Posterior cingulate gyrus (tissue), 11 donors: ENCODE measurements around the gene ZBTB40.

Experiments used
- DNase-seq, 10 donors: peaks; one replicate each; pipeline versions ENCODE4 v3.0.0 to v3.0.0-alpha.2; 2020 to 2021; ENCODE audit warnings: mixed read lengths in 3 of 10
- intact Hi-C: fragments of 100-400 bp; cut with DNase I; formaldehyde crosslinking; loops from one replicate; pipeline ENCODE4 v1.15.1; 2023

ZBTB40 gene

DNA sequence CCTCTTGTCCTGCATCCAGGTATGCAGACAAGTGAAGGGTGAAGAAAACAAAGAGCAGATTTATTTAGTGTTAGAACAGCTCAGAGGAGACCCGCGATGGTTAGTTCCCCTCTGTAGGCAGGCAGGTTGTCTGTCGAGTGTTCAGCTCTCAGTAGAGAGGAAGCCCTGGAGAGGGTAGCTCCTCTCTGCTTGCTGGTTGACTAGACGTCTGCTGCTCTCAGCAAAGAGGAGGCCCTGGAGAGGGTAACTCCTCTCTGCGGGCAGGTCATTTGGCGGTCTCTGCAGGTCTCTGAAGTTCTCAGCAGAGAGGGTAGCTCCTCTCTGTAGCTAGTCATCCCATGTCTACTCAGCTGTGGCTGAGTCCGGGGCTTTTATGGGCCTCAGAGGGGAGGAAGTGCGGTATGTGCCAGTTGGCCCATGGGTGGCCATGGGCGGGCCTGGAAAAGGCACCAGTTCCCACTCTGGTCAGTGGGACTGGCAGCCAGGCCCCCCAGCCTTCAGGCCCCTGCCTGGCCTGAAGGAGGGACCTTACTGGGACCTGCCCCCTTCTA, 13.4 kb downstream of the ZBTB40 start:
- intact Hi-C loops = no loop called here
- no peak for DNase-seq

DNA sequence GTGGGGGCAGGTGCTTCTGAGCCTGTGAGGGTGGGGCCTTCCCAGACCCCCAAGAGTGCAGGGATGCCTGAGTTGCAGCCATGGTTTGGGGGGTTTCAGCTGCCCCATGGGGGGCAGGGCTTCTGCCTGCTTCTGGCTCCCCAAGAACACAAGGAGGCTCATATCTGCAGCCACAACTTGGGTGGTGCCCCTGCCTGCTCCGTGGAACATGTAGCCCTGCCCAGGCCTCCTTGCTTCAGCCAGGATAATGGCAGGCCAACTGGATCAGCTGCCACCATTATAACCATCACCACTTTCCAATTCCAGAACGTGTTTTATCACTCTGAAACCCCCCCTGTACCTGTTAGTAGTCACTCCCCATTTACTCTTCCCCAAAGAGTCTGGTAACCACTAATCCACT, 14.0 kb downstream of the ZBTB40 start:
- intact Hi-C loops = no loop called here
- no peak for DNase-seq

DNA sequence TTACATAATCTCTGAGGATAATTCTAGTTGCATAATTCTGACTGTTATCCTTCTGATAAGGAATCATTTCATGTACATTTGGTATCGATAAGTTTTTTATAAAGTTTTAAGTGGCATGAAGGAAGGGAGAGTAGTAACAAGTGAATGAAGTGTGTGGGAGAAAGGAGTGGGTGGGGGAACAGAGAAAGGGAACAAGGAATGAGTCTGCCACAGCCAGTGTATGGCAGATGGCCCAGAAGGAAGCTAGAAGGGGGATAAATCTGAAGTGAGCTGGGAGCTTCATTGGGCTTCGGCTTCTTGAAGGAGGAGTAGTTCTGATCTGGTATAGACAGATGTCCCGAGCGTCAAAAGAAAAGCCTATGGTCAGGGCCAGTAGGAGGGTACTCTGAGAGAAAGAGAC, 18.6 kb downstream of the ZBTB40 start:
- intact Hi-C loops = no loop called here
- peak in 2 of 10 donors; percentile 23 to 35 for DNase-seq

DNA sequence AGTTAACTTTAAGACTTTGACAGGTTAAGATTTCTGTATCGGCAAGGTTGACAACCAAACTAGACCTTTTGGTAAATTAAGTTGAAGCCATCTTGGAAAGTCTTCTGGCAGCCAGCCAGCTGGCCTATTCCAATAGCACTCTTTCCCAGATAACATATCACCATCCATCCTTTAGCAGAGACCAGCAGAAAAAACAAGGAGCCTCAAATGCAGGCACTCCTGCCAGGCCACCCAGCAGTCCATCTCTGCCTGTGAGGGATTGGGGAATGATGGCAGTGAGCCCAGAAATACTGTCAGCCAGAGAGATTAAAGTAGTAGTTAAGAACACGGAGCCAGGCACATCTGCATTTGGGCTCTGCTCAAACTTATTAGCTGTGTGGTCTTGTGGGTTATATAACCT, 19.4 kb downstream of the ZBTB40 start:
- intact Hi-C loops = no loop called here
- peak in 1 of 10 donors; percentile 73 for DNase-seq

DNA sequence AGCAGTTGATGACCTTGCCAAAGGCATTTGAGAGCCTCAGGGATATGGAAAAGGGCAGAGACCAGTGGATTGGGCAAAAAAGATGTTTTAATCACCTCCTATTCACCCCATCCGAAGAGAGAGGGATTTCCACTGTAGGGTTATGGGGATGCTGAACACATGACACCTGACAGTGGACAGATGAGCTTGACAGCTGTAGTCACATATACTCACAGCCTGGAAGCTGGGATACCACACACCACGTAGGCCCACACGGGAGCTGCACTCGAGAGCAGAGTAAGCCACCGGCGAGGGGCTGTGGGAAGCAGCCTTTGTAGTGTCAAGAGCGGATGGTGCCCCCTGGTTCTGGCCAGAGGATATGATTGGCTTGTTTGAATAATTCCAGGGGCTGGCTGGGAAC, 20.0 kb downstream of the ZBTB40 start:
- DNase-seq = no peak
- intact Hi-C loops = no loop called here

DNA sequence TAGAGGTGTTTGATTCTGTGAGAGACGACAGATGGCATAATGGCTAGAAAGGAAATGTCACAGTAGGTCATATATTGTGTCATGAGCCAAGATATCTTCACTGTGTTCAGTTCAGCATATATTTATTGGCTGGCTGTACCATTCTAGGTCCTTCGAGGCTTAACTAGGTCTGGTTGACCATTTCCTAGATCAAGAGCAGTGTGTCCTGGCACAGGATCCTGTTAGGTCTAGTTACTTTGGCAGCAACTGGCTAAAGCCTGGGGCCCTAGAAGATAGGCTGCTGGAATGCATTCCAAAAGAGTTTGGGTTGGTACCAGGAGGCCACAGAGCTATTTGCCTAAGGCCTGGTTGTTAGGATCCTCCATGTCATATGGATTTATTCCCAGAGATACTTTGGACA, 20.9 kb downstream of the ZBTB40 start:
- no peak for DNase-seq
- intact Hi-C loops = no loop called here

DNA sequence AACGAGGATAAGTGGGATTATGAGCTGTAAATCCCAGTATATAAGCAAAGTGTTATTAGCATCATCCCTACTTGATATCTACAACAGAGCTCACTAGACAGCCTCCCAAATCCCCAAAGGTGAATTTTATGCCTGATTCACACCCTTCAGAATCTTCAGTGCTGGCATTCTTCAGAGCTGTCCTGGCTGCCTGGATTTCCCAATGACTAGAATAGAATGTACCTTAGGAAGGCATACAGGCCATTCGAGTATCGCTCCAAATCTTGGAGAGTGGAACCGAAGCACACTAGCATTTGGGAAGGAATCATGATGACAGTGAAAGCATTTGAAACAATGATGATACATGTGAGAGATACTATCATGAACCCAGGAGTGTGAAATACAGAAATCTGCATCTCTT, 22.3 kb downstream of the ZBTB40 start:
- intact Hi-C loops = no loop called here
- DNase-seq = no peak

DNA sequence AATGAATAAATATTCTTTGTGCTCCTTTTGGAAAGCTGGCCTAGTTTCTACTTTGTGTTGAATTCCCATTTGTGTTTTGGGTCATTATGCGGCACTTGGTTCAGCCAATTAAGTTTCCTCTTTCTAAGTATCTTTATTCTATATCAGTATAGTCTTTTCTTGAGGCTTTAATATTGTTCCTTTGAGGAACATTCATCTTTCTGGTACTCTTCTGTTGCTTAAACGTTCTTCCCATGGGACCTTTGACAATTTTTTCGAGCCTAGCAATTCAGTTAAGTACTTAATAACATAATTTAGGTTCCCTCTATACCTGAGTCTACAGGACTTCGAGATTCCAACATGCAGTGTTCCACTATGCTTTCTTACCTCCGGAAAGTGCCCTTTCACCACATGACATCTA, 24.9 kb downstream of the ZBTB40 start:
- no peak for DNase-seq
- intact Hi-C loops = no loop called here

DNA sequence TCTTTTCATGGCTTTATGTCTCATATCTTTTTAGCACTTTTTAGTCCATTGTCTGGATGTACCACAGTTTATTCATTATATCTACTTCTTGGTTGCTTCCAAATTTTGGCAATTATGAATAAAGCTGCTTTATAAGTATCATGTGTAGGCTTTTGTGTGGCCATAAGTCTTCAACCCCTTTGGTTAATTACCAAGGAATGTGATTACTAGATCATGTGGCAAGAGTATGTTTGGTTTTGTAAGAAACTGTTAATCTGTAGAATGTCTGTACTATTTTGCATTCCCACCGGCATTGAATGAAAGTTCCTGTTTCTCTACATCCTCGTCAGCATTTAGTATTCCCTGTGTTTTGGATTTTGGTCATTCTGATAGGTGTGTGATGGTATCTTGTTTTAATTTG, 31.5 kb downstream of the ZBTB40 start:
- DNase-seq = no peak
- intact Hi-C loops = no loop called here

DNA sequence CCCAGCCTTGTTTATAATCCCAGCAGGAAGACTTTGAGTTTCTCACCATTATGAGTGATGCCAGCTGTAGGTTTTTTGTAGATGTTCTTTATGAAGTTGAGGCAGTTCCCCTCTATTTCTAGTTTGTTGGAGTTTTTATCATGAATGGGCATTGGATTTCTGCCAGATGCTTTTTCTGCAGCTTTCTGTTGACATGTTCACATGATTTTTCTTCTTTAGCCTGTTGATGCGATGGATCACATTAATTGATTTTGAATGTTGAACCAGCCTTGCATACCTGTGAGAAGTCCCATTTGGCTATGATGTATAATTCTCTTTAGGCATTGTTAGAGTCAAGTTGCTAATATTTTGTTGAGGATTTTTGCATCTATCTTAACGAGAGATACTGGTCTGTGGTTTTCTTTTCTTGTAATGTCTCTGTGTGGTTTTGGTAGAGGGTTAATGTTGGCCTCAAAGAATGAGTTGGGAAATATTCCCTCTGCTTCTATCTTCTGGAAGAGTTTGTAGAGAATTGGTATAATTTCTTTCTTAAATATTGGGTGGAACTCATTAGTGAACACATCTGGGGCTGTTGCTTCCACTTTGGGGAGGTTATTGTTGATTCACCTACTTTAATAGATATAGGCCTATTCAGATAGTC, 33.2 kb downstream of the ZBTB40 start:
- intact Hi-C loops = no loop called here
- DNase-seq = no peak

DNA sequence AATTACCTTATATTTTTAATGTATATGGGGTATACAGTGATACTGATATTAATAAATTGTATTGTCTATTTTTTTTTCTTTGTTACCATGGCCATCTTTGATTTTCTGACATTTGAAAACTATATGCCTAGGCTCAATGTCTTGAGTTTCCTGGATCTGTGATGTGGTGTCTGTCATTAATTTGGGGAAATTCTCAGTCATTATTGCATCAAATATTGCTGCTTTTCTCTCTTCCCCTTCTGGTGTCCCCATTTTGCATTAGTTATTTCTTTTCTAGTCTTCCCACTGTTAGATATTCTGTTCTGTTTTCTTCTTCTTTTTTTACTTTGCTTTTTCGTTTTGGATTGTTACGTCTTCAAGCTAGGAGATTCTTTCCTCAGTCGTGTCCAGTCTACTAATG, 33.8 kb downstream of the ZBTB40 start:
- intact Hi-C loops = no loop called here
- no peak for DNase-seq

DNA sequence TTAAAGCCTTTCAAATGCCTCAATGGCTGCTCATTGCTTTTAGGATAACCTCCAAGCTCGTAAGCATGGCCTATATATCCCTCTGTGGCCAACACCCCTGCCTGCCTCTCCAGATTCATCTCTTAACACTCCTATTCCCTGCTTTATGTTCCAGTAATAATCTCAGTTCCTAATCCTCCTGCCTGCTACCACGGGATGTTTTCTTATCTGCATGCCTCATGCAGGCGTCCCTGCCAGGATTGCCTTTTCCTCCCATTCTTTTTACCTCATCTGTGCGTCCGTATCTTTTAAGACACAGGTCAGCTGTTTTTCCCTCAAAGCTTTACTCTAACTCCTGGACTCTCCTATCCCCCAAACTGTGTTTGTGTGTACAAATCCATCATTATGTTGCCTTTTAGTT, 36.1 kb downstream of the ZBTB40 start:
- no peak for DNase-seq
- intact Hi-C loops = no loop called here

DNA sequence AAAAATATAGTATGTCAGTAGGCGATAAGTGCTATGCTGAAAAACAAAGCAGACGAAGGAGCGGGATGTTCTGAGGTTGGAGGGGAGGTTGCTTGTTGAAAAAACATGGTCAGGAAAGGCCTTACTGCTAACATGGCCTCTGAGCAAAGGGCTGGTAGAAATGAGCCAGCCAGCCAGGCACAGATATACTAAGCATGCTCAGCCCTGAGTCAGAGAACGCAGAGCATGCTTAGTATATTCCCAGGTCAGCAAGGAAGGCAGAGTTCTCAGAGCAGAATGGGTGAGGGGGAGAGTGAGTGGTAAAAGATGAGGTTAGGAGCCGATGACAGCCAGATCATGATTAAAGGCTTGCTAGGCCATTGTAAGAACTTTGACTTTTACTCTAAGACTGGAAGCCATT, 36.7 kb downstream of the ZBTB40 start:
- intact Hi-C loops = no loop called here

DNA sequence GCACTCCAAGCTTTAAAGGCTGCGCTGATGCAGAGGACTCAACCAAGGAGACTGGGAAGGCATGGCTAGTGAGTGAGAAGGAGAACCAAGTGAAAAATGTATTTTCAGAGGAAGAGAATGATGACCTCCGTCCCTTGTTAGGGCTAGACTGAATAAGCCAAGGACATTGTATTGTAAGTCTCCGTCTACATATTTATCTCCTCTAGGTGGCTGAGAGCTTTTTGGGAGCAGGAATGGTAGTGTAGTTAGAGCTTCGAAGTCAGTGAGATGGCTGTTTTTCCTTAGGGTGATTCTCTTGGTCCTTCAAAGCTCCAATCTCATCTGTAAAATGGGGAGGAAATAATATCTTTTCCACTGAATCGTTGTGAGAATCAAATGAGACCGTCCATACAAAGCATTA, 37.6 kb downstream of the ZBTB40 start:
- no peak for DNase-seq

More for the DNA sequence above, 36.7 kb downstream of the ZBTB40 start:
- no peak for DNase-seq

DNA sequence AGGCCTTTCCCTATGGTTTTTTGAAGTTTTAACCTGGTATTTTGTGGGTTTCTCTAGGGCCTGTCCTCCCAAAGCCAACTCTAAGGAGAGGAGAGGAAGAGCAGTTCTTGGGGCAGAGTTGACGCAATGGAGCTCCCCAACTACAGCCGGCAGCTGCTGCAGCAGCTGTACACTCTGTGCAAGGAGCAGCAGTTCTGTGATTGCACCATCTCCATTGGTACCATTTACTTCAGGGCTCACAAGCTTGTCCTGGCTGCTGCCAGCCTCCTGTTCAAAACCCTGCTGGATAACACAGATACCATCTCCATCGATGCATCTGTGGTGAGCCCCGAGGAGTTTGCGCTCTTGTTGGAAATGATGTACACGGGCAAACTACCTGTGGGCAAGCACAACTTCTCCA, 38.2 kb downstream of the ZBTB40 start:
- intact Hi-C loops = no loop called here
- DNase-seq = no peak

More for the DNA sequence above, 37.6 kb downstream of the ZBTB40 start:
- intact Hi-C loops = no loop called here

DNA sequence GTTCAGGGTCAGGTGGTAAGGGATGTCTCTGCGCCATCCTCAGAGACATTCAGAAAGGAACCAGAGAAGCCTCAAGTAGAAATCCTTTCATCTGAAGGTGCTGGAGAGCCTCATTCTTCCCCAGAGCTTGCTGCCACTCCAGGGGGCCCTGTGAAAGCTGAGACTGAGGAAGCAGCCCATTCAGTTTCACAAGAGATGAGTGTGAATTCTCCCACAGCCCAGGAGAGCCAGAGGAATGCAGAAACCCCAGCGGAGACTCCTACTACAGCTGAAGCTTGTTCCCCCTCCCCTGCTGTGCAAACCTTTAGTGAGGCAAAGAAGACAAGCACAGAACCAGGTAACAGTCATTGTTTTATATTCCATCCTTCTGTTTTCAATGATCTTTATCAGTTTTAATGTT, 38.7 kb downstream of the ZBTB40 start:
- no peak for DNase-seq
- intact Hi-C loops = no loop called here

DNA sequence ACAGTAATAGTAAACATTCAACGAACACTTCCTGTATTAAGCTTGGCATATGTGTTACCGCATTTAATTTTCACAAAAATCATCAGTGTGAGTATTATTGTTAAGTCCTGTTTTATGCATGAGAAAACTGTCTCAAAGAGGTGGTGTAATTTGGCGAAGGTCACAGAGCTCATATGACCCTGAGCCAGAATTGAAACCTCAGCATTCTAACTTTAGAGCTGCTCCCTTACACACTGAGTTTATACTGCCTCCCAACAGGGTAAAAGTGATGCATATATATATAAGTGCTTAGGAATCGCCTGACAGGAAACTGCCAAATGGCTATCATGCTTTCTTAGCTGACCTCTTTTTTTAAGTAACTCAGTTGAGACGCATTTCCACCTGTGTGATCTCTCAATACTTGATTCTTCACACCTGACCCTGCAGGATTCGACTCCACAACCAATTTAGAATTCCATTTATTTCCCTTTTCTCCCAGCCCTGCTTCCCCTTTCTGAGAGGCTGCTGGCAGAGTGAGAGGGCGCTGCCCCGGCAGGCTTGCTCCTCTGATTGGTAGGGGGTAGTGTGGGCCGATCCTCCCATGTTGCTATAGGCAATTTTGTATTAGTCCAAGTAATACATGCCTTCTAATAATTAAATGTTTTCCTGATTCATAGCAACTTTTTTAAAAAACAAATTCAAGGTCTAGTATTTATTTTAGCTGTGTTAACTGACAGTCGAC, 40.5 kb downstream of the ZBTB40 start:
- no peak for DNase-seq
- intact Hi-C loops = no loop called here

DNA sequence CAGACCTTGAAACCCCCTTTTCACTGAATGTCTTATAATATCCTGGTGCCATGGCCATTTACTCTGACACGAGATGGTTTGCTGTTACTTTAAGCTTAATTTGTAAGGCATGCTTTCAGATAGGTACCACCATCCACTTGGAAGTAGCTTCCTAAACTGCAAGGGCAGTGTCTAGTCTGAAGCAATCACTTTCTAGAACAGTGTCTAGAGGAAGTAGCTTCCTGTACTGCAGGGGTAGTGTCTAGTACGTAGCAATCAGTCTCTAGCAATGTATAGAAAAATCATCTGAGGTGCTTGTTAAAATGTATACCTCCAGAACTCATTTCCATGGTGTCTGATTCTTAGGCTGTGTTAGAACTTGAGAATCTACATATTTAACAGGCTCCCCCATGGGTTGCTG, 42.5 kb downstream of the ZBTB40 start:
- intact Hi-C loops = no loop called here
- no peak for DNase-seq

DNA sequence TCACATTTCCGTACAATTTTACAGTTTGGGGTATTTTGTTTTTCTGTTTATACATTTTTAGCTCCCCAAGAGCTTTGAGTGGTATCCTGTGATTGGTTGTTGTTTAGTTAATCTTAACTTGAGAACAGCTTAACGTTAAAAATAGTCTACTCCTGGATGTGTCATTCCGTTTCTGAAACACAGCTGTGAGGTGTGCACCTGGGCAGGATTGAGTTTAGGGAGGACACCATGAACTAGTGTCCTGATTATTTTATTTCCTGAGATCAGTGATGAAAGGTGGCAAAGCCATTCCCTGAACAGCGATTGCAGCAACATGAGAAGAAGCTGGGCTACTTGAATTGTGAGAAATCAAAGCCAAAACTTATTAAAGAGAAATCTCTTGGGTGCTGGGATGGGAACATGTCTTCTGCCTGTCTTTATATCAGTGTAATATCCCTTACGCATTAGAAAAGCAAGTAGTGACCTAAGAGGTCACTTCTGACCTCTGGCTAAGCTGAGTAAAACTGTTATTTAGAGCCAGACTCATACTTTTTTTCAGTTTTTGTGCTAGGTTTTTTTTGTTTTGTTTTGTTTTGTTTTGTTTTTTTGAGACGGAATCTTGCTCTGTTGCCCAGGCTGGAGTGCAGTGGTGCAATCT, 43.4 kb downstream of the ZBTB40 start:
- intact Hi-C loops = no loop called here
- no peak for DNase-seq

DNA sequence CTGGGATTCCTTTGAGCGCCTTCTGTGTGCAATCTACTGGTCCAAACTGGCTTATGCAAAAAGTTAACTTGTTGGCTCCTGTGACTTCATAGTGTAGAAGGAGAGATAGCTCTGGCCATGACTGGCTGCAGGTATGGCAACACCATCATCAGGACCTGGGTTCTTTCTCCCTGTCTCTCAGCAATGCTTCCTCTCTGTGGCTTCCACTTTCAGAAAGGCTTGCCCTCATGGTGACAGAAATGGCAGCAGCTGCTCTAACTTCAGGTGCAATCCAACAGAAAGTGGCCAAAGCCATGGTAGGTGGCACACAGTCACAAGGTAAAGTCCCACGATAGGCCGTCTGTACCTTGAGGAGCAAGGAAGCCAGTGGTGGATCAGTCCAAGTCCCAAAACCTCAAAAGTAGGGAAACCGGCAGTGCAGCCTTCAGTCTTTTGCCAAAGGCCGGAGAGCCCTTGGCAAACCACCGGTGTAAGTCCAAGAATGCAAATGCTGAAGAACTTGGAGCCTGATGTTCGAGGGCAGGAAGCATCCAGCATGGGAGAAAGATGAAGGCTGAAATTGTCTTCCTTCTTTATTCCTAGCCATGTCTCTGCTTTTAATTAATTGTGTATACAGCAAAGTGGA, 45.0 kb downstream of the ZBTB40 start:
- intact Hi-C loops = no loop called here
- DNase-seq = no peak

DNA sequence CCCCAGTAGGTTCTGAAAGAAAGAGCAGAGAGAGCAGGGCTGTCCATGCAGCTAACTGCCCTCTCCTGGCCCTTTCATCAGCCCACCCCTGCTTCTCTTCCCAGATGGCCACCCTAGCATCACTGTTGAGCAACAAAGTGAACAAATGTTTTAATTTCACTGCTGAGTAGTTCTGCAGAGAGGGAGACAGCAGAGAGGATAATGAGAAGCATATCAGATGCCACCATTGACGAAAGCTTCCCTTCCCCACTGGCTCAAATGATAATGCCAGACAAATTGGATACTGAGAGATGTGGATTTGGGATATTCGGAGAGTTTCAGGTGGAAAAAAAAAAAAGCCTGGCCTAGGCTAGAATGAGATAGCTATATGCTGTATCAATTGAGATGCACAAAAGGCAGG, 46.8 kb downstream of the ZBTB40 start:
- DNase-seq = no peak
- intact Hi-C loops = no loop called here
